Progenitor cell of endocrine pancreas (in vitro differentiated cells): ENCODE results near the gene PROM1. TPM values are rescaled to one million over a fixed set of nuclear protein-coding genes. Genes with fewer than 3 reads are reported as not detected.

Source experiments
- DNase-seq: peaks from one replicate; pipeline ENCODE4 v3.0.0; 2021; ENCODE audit warnings: low spot score; ENCODE audit not compliant: unreplicated experiment
- H3K27ac Mint-ChIP-seq: 2 replicates; pipeline ENCODE4 v1.8.0; 2021; ENCODE audit warnings: mild to moderate bottlenecking, moderate library complexity, mixed read lengths
- H3K27me3 Mint-ChIP-seq: 2 replicates; pipeline ENCODE4 v1.8.0; 2021; ENCODE audit warnings: mixed read lengths
- H3K36me3 Mint-ChIP-seq: 2 replicates; pipeline ENCODE4 v1.8.0; 2022; ENCODE audit warnings: mixed read lengths; ENCODE audit not compliant: insufficient read depth
- H3K4me1 Mint-ChIP-seq: 2 replicates; pipeline ENCODE4 v1.8.0; 2021; ENCODE audit warnings: low read depth, mixed read lengths
- H3K4me3 Mint-ChIP-seq: 2 replicates; pipeline ENCODE4 v1.8.0; 2021; ENCODE audit warnings: low read depth, mild to moderate bottlenecking, moderate library complexity, mixed read lengths
- H3K9me3 Mint-ChIP-seq: 2 replicates; pipeline ENCODE4 v1.8.0; 2021; ENCODE audit warnings: low read depth, mixed read lengths
- CTCF ChIP-seq: fragments of 200-600 bp; sonication (generic); IDR thresholded peaks from one replicate; pipeline ENCODE4 v1.5.0; 2021; ENCODE audit warnings: antibody characterized with exemption, mild to moderate bottlenecking; ENCODE audit not compliant: unreplicated experiment
- total RNA-seq: library from RNA; stranded (reverse); gene quantifications from 2 replicates; pipeline ENCODE4 v1.2.1, GENCODE V29; 2021

PROM1 gene
- total RNA-seq, 1 donor from 2014 or later, result 105 TPM

GRCh38 chr4:16029262-16029661 is 54.6 kb downstream of the PROM1 start:
- peak overlapping the region; percentile 82 for H3K27ac Mint-ChIP-seq
- peaks cover 24% of the 10 kb centered on the region for H3K4me1 Mint-ChIP-seq
- no peaks in the 10 kb centered on the region for H3K36me3 Mint-ChIP-seq
- no peaks in the 10 kb centered on the region for H3K9me3 Mint-ChIP-seq
- H3K27me3 Mint-ChIP-seq, result no peaks in the 10 kb centered on the region
- H3K4me3 Mint-ChIP-seq, result peak overlapping the region; percentile 17
- no peak for DNase-seq
- TF ChIP-seq CTCF, result no peak

- H3K27ac Mint-ChIP-seq, result no peak overlapping the region
- peaks cover 19% of the 10 kb centered on the region for H3K4me1 Mint-ChIP-seq
- no peaks in the 10 kb centered on the region for H3K9me3 Mint-ChIP-seq
- H3K36me3 Mint-ChIP-seq, result peaks cover 6% of the 10 kb centered on the region
- H3K27me3 Mint-ChIP-seq, result no peaks in the 10 kb centered on the region
- DNase-seq, result no peak
- TF ChIP-seq CTCF, result no peak
- H3K4me3 Mint-ChIP-seq, result no peak overlapping the region
Measured at GRCh38 chr4:16027626-16028025, 56.2 kb downstream of the PROM1 start.

GRCh38 chr4:16027114-16027513 is 56.7 kb downstream of the PROM1 start:
- Mint-ChIP-seq H3K27ac (no peak overlapping the region), H3K36me3 (peaks cover 8% of the 10 kb centered on the region), H3K4me3 (no peak overlapping the region), H3K4me1 (peaks cover 19% of the 10 kb centered on the region), H3K27me3 (no peaks in the 10 kb centered on the region), H3K9me3 (no peaks in the 10 kb centered on the region)
- no peak for DNase-seq
- TF ChIP-seq CTCF, result no peak

- no peaks in the 10 kb centered on the region for H3K9me3 Mint-ChIP-seq
- H3K4me1 Mint-ChIP-seq, result peaks cover 19% of the 10 kb centered on the region
- no peak for DNase-seq
- TF ChIP-seq CTCF, result peak; percentile 91
- peaks cover 9% of the 10 kb centered on the region for H3K36me3 Mint-ChIP-seq
- no peaks in the 10 kb centered on the region for H3K27me3 Mint-ChIP-seq
- H3K4me3 Mint-ChIP-seq, result no peak overlapping the region
- H3K27ac Mint-ChIP-seq, result no peak overlapping the region
Measured at GRCh38 chr4:16026160-16026761, 57.6 kb downstream of the PROM1 start.

- no peak for TF ChIP-seq CTCF
- no peak for DNase-seq
- H3K27me3 Mint-ChIP-seq, result no peaks in the 10 kb centered on the region
- peaks cover 19% of the 10 kb centered on the region for H3K4me1 Mint-ChIP-seq
- no peaks in the 10 kb centered on the region for H3K9me3 Mint-ChIP-seq
- H3K36me3 Mint-ChIP-seq, result peaks cover 12% of the 10 kb centered on the region
- H3K4me3 Mint-ChIP-seq, result no peak overlapping the region
- no peak overlapping the region for H3K27ac Mint-ChIP-seq
Measured at GRCh38 chr4:16025268-16025667, 58.6 kb downstream of the PROM1 start.
